Lung (tissue), 12 donors: Measurements from ENCODE around the gene TNNT2. TPM values are rescaled to one million over a fixed set of nuclear protein-coding genes. Genes with fewer than 3 reads are reported as not detected.

Experiments used
- ATAC-seq: fragments of 200-7000 bp; cut with Tn5 transposase; one replicate; pipeline ENCODE4 v1.9.1; 2020; ENCODE audit warnings: moderate number of reproducible peaks; ENCODE audit not compliant: insufficient read depth, low FRiP score
- DNase-seq, 3 donors: peaks; one replicate each; pipeline ENCODE4 v3.0.0-alpha.2; 2013 to 2017
- H3K27ac ChIP-seq, 2 donors: one replicate each; pipeline ENCODE4 v1.5.1; 2013; ENCODE audit warnings: mild to moderate bottlenecking in 2 of 2, moderate library complexity in 2 of 2, control low read depth in 1 of 2, inconsistent platforms in 1 of 2, low read depth in 1 of 2, low read length in 1 of 2
- H3K27me3 ChIP-seq, 3 donors: one replicate each; pipeline ENCODE4 v1.5.1; 2013; ENCODE audit warnings: low read length in 2 of 3; ENCODE audit not compliant: control insufficient read depth in 3 of 3, insufficient read depth in 3 of 3
- H3K36me3 ChIP-seq, 4 donors: one replicate each; pipeline ENCODE4 v1.5.1; 2013; ENCODE audit warnings: low read length in 4 of 4, mild to moderate bottlenecking in 1 of 4, moderate library complexity in 1 of 4; ENCODE audit not compliant: control insufficient read depth in 4 of 4, insufficient read depth in 4 of 4
- H3K4me1 ChIP-seq, 5 donors: one replicate each; pipeline ENCODE4 v1.5.1; 2013; ENCODE audit warnings: low read length in 5 of 5, mild to moderate bottlenecking in 2 of 5, moderate library complexity in 1 of 5; ENCODE audit not compliant: control insufficient read depth in 5 of 5, insufficient read depth in 5 of 5
- H3K4me3 ChIP-seq: one replicate; pipeline ENCODE4 v1.5.1; 2013; ENCODE audit warnings: mild to moderate bottlenecking, control low read depth, moderate library complexity
- H3K9ac ChIP-seq, 2 donors: one replicate each; pipeline ENCODE4 v1.5.1; 2013; ENCODE audit warnings: low read length in 2 of 2, control low read depth in 1 of 2; ENCODE audit not compliant: insufficient read depth in 1 of 2
- H3K9me3 ChIP-seq, 4 donors: one replicate each; pipeline ENCODE4 v1.5.1; 2013; ENCODE audit warnings: low read length in 3 of 4, mild to moderate bottlenecking in 1 of 4, moderate library complexity in 1 of 4; ENCODE audit not compliant: control insufficient read depth in 4 of 4, insufficient read depth in 3 of 4
- WGBS, 2 donors: extraction: QIAGEN DNeasy Blood & Tissue Kit; methylation state at CpG; one replicate each; pipeline ENCODE4 v1.1.7; 2013; 5-methylcytosine and 5-hydroxymethylcytosine counted together
- polyA plus RNA-seq, 2 donors: library from polyadenylated mRNA; stranded (reverse); fragments of 200-250 nt; gene quantifications; one replicate each; pipeline ENCODE4 v1.2.1, GENCODE V29; 2013
- total RNA-seq, 2 donors: library from RNA; depleted of rRNA in 1 of 2; stranded (reverse); fragments of >200 nt in 1 of 2; gene quantifications; one replicate each; pipeline ENCODE4 v1.2.1, GENCODE V29; 2014 to 2021
- TF ChIP-seq, protein P1 (sequence below): IDR thresholded peaks from 2 replicates; pipeline ENCODE4 v1.5.1; 2012; ENCODE audit warnings: mild to moderate bottlenecking; ENCODE audit errors: control extremely low read depth, extremely low read depth
- donor health status: control.
- donor health status: control.
- donor health status: Bipolar disorder and iron deficiency.
- donor health status: healthy.
- donor health status: DM: yes; HTN: yes; CAD: no.

TNNT2 gene
- total and polyA plus RNA-seq, 4 donors: 2.0 to 10.4 (median 5.4) TPM

DNA sequence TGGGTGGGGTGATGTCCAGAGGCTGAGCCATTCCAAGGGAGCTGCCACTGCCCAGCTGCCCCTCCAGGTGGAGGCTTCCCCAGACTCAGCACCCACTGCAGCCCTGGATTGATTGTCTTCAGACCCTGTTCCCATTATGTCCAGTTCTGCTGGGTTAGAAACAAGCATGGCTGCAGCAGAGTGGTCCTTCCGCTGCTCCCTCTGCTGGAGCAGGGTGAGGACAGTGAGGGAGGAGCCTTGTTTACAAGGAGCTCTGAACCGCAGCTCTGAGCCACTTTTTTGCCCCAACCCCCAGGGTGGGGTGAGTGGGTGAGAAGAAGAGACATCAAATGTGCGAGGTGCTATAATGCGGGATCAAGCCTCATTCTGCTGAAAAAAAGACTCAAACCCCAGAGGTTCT is 2.3 kb downstream of the TNNT2 start:
- Histone ChIP-seq H3K4me1 (peaks cover 0 to 26% (median 3%) of the 10 kb centered on the region in 5 donors), H3K36me3 (no peaks in the 10 kb centered on the region), H3K9ac (no peak overlapping the region), H3K9me3 (no peaks in the 10 kb centered on the region), H3K27ac (peak overlapping the region in 1 of 2 donors; percentile 95), H3K4me3 (no peak overlapping the region), H3K27me3 (peaks cover 0 to 5% (median 5%) of the 10 kb centered on the region in 3 donors)
- DNase-seq: no peak
- WGBS, 2 donors: 67 to 78% methylated on average over 4 of the region's 4 CpGs
- TF ChIP-seq, protein P1, sequence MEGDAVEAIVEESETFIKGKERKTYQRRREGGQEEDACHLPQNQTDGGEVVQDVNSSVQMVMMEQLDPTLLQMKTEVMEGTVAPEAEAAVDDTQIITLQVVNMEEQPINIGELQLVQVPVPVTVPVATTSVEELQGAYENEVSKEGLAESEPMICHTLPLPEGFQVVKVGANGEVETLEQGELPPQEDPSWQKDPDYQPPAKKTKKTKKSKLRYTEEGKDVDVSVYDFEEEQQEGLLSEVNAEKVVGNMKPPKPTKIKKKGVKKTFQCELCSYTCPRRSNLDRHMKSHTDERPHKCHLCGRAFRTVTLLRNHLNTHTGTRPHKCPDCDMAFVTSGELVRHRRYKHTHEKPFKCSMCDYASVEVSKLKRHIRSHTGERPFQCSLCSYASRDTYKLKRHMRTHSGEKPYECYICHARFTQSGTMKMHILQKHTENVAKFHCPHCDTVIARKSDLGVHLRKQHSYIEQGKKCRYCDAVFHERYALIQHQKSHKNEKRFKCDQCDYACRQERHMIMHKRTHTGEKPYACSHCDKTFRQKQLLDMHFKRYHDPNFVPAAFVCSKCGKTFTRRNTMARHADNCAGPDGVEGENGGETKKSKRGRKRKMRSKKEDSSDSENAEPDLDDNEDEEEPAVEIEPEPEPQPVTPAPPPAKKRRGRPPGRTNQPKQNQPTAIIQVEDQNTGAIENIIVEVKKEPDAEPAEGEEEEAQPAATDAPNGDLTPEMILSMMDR: no peak
- ATAC-seq: no peak

DNA sequence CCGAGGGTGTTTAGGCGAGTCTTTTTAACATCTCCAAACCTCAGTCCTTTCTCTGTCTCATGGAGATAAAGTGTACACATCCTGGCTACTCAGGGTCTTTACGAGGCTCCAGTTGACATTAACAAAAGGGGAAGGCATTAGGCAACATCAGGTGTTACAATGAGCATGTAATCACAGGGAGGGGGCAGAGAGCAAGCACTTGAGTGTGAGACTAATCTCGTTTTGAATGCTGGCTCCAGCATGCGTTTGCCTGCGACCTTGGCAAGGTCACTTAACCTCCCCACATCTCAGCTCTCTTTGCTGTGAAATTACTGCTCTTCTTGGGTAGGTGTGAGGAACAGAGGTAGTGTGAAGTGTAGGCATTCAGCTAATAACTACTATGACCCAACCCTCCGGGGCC is 3.1 kb downstream of the TNNT2 start:
- Histone ChIP-seq H3K27me3 (peaks cover 0 to 5% (median 5%) of the 10 kb centered on the region in 3 donors), H3K4me1 (peaks cover 0 to 22% (median 3%) of the 10 kb centered on the region in 5 donors), H3K27ac (peak overlapping the region in 1 of 2 donors; percentile 95), H3K4me3 (no peak overlapping the region), H3K36me3 (no peaks in the 10 kb centered on the region), H3K9ac (no peak overlapping the region), H3K9me3 (no peaks in the 10 kb centered on the region)
- ATAC-seq (no peak), DNase-seq (no peak)
- 35 to 51% methylated on average over 7 of the region's 7 CpGs for WGBS, 2 donors
- TF ChIP-seq, protein P1: no peak

DNA sequence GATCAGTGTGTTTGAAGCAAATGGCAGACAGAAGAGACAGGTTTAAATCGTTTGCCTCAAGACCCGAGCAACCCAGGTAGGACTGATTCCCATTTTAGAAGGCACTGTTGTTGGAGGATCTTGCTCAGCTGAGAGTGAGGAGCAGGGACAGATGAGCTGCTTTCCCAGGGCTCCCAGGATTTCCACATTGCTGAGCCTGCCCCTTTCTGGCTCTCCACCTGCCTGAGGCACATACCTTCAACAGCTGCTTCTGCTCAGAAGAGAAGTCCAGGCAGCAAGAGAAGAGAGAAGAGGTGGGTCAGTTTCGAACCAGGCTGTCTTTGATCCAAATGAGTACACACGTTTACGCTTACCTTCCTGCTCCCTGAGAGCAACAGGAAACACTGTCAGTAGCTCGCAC is 5.7 kb downstream of the TNNT2 start:
- Histone ChIP-seq H3K27me3 (peaks cover 0 to 5% (median 5%) of the 10 kb centered on the region in 3 donors), H3K9me3 (no peaks in the 10 kb centered on the region), H3K4me1 (peaks cover 0 to 9% (median 0%) of the 10 kb centered on the region in 5 donors), H3K9ac (no peak overlapping the region), H3K27ac (peak overlapping the region in 1 of 2 donors; percentile 95), H3K36me3 (no peaks in the 10 kb centered on the region), H3K4me3 (no peak overlapping the region)
- DNase-seq (no peak), ATAC-seq (no peak)
- TF ChIP-seq, protein P1: no peak
- 60 to 64% methylated on average over 6 of the region's 6 CpGs for WGBS, 2 donors

DNA sequence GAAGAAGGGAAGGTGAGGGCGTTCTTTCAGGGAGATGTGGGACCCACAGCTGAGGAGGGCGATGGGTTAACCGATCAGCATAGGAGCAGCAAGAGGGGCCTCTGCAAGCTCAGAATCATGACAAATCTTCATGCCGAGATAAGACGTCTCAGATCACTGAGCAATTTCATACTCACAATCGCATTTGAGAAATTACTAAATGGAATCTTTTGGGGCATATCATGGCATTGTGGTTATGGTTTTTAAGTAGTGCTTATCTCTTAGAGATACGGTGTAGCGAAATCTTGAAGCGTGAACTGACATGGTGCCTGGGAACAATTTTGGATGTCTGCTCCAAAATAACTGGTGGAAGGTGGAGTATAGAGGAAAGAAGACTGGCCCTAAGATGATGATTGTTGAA is 6.2 kb downstream of the TNNT2 start:
- ATAC-seq (no peak), DNase-seq (no peak)
- TF ChIP-seq, protein P1: no peak
- Histone ChIP-seq H3K27me3 (peaks cover 0 to 5% (median 5%) of the 10 kb centered on the region in 3 donors), H3K27ac (peak overlapping the region in 1 of 2 donors; percentile 77), H3K36me3 (no peaks in the 10 kb centered on the region), H3K9ac (no peak overlapping the region), H3K4me1 (peaks cover 0 to 4% (median 0%) of the 10 kb centered on the region in 5 donors), H3K4me3 (no peak overlapping the region), H3K9me3 (no peaks in the 10 kb centered on the region)
- WGBS, 2 donors: 88 to 89% methylated on average over 9 of the region's 9 CpGs
